Head of caudate nucleus (tissue), 42 donors: ENCODE data around the gene ARHGAP1.
A peak's percentile ranks its signal among the peaks of the same experiment; 100 is the strongest.
"Not testable (repeated sequence)": the region's sequence is repeated elsewhere in the genome, so short reads cannot be mapped to it uniquely, and the experiment has no call there.

Experiments used
- DNase-seq, 42 donors: peaks; one replicate each; pipeline versions ENCODE4 v3.0.0 to v3.0.0-alpha.2; 2020 to 2021; ENCODE audit warnings: mixed read lengths in 7 of 42
- intact Hi-C: fragments of 100-400 bp; cut with DNase I; formaldehyde crosslinking; loops from one replicate; pipeline ENCODE4 v1.15.0; 2022

ARHGAP1 gene

GRCh38 chr11:46677991-46678740, 22.3 kb downstream of the ARHGAP1 start:
- DNase-seq, result no peak
- intact Hi-C loops, result no loop called here

- intact Hi-C loops, result no loop called here
- no peak for DNase-seq
Observed at GRCh38 chr11:46677169-46677568, 23.2 kb downstream of the ARHGAP1 start.

GRCh38 chr11:46676436-46677158, 23.8 kb downstream of the ARHGAP1 start:
- peak in 2 of 42 donors; percentile 45 to 50 for DNase-seq
- intact Hi-C loops, result no loop called here

GRCh38 chr11:46675949-46676348, 24.5 kb downstream of the ARHGAP1 start:
- intact Hi-C loops, result no loop called here
- DNase-seq, result peak in 1 of 42 donors; percentile 32

- intact Hi-C loops, result no loop called here
- peak in 25 of 42 donors; percentile 26 to 80 (median 50) for DNase-seq
Observed at GRCh38 chr11:46675288-46675851, 25.0 kb downstream of the ARHGAP1 start.

GRCh38 chr11:46674463-46675287, 25.7 kb downstream of the ARHGAP1 start:
- DNase-seq, result peak in 2 of 42 donors; percentile 35 to 47

GRCh38 chr11:46673713-46674462, 26.5 kb downstream of the ARHGAP1 start:
- peak in 1 of 42 donors; percentile 24 for DNase-seq
- intact Hi-C loops, result no loop called here

More at GRCh38 chr11:46674463-46675287, 25.7 kb downstream of the ARHGAP1 start:
- intact Hi-C loops, result no loop called here

- intact Hi-C loops, result no loop called here
Observed at GRCh38 chr11:46672381-46672839, 28.0 kb downstream of the ARHGAP1 start.

GRCh38 chr11:46671958-46672315, 28.5 kb downstream of the ARHGAP1 start:
- DNase-seq, result peak in 1 of 42 donors; percentile 9
- intact Hi-C loops, result no loop called here

More at GRCh38 chr11:46672381-46672839, 28.0 kb downstream of the ARHGAP1 start:
- peak in 1 of 42 donors; percentile 20 for DNase-seq

- intact Hi-C loops, result not testable (repeated sequence)
- peak in 1 of 42 donors; percentile 30 for DNase-seq
Observed at GRCh38 chr11:46670521-46670920, 29.9 kb downstream of the ARHGAP1 start.

GRCh38 chr11:46669711-46670139, 30.7 kb downstream of the ARHGAP1 start:
- intact Hi-C loops, result no loop called here
- DNase-seq, result peak in 7 of 42 donors; percentile 13 to 69 (median 36)

- intact Hi-C loops, result no loop called here
- no peak for DNase-seq
Observed at GRCh38 chr11:46668480-46669085, 31.8 kb downstream of the ARHGAP1 start.

- DNase-seq, result peak in 2 of 42 donors; percentile 15 to 34
Observed at GRCh38 chr11:46667043-46667481, 33.4 kb downstream of the ARHGAP1 start.

GRCh38 chr11:46666516-46666915, 33.9 kb downstream of the ARHGAP1 start:
- peak in 2 of 42 donors; percentile 12 to 25 for DNase-seq
- intact Hi-C loops, result no loop called here

More at GRCh38 chr11:46667043-46667481, 33.4 kb downstream of the ARHGAP1 start:
- intact Hi-C loops, result no loop called here

- peak in 2 of 42 donors; percentile 24 to 29 for DNase-seq
- intact Hi-C loops, result no loop called here
Observed at GRCh38 chr11:46665356-46665755, 35.1 kb downstream of the ARHGAP1 start.

GRCh38 chr11:46664612-46665011, 35.8 kb downstream of the ARHGAP1 start:
- intact Hi-C loops, result no loop called here
- DNase-seq, result peak in 2 of 42 donors; percentile 10 to 36

- DNase-seq, result peak in 24 of 42 donors; percentile 23 to 89 (median 62)
- intact Hi-C loops, result no loop called here
Observed at GRCh38 chr11:46663277-46663940, 37.0 kb downstream of the ARHGAP1 start.
